Common myeloid progenitor, CD34-positive (primary cell): ENCODE data around the gene EVC.

ENCODE experiments used
- CTCF ChIA-PET: fragments of 350-600 bp; sonication (Branson Sonifier 250); formaldehyde crosslinking; loops from one replicate; lab custom pipeline; 2021; ENCODE audit warnings: antibody characterized with exemption; lab: Charles Lee
- POLR2A ChIA-PET: fragments of 350-600 bp; sonication (Branson Sonifier 250); formaldehyde crosslinking; loops from one replicate; lab custom pipeline; 2021; ENCODE audit warnings: antibody characterized with exemption; lab: Charles Lee
- DNase-seq, 3 donors: peaks; one replicate each; pipeline versions ENCODE4 v3.0.0 to v3.0.0-alpha.2; 2013
- H3K27ac ChIP-seq, 2 experiments: 1 replicate in 1 of 2; 2 replicates in 1 of 2; pipeline ENCODE4 v1.7.0; 2013; ENCODE audit warnings: inconsistent platforms in 2 of 2, low read length in 2 of 2, mild to moderate bottlenecking in 2 of 2, low read depth in 1 of 2, moderate library complexity in 1 of 2; ENCODE audit not compliant: severe bottlenecking in 2 of 2, insufficient read depth in 1 of 2, poor library complexity in 1 of 2
- H3K27me3 ChIP-seq, 5 experiments: replicated peaks in 2 of 5; 1 replicate in 3 of 5; 2 replicates in 2 of 5; pipeline versions ENCODE4 v1.6.1 to v1.7.0; 2013; ENCODE audit warnings: low read length in 4 of 5, mild to moderate bottlenecking in 2 of 5, moderate library complexity in 2 of 5, inconsistent platforms in 1 of 5; ENCODE audit not compliant: insufficient read depth in 5 of 5, control insufficient read depth in 4 of 5
- H3K36me3 ChIP-seq, 4 experiments: 1 replicate in 2 of 4; 2 replicates in 2 of 4; pipeline versions ENCODE4 v1.6.1 to v1.7.0; 2013; ENCODE audit warnings: low read length in 3 of 4, control low read depth in 1 of 4, mild to moderate bottlenecking in 1 of 4; ENCODE audit not compliant: control insufficient read depth in 4 of 4, insufficient read depth in 4 of 4
- H3K4me1 ChIP-seq, 4 experiments: 1 replicate in 3 of 4; 2 replicates in 1 of 4; pipeline versions ENCODE4 v1.6.1 to v1.7.1; 2013; ENCODE audit warnings: low read length in 3 of 4, mild to moderate bottlenecking in 3 of 4, control low read depth in 1 of 4, inconsistent platforms in 1 of 4, moderate library complexity in 1 of 4; ENCODE audit not compliant: control insufficient read depth in 4 of 4, insufficient read depth in 4 of 4; ENCODE audit errors: control extremely low read depth in 1 of 4
- H3K4me3 ChIP-seq, 7 experiments: 1 replicate in 4 of 7; 2 replicates in 3 of 7; pipeline versions ENCODE4 v1.5.1 to v1.7.0; 2013; ENCODE audit warnings: mild to moderate bottlenecking in 7 of 7, low read length in 6 of 7, moderate library complexity in 6 of 7, inconsistent platforms in 2 of 7, low read depth in 2 of 7, control low read depth in 1 of 7; ENCODE audit not compliant: insufficient read depth in 4 of 7, control insufficient read depth in 1 of 7; ENCODE audit errors: extremely low read depth in 1 of 7
- H3K9me3 ChIP-seq, 5 experiments: 1 replicate in 4 of 5; 2 replicates in 1 of 5; pipeline versions ENCODE4 v1.6.1 to v1.7.1; 2013; ENCODE audit warnings: low read length in 4 of 5, mild to moderate bottlenecking in 2 of 5, inconsistent platforms in 1 of 5, low read depth in 1 of 5, moderate library complexity in 1 of 5; ENCODE audit not compliant: control insufficient read depth in 4 of 5, insufficient read depth in 2 of 5; ENCODE audit errors: control extremely low read depth in 1 of 5
- WGBS: methylation state at CpG from one replicate; pipeline ENCODE4 v1.1.5; 2013; ENCODE audit not compliant: insufficient coverage; 5-methylcytosine and 5-hydroxymethylcytosine counted together

EVC gene

GRCh38 chr4:5750946-5751665 lies 40.1 kb downstream of the EVC start:
- H3K4me1 ChIP-seq = no peaks in the 10 kb centered on the region

GRCh38 chr4:5751666-5752375 lies 40.8 kb downstream of the EVC start:
- no peak for DNase-seq
- Histone ChIP-seq H3K36me3 (peaks cover 0 to 4% (median 0%) of the 10 kb centered on the region in 4 experiments), H3K4me1 (no peaks in the 10 kb centered on the region), H3K27ac (no peak overlapping the region), H3K9me3 (peaks cover 0 to 2% (median 0%) of the 10 kb centered on the region in 5 experiments), H3K27me3 (no peaks in the 10 kb centered on the region), H3K4me3 (no peak overlapping the region)
- 82% methylated on average over 8 of the region's 14 CpGs for WGBS
- CTCF ChIA-PET = no interaction called here
- POLR2A ChIA-PET = no interaction called here

More at GRCh38 chr4:5750946-5751665, 40.1 kb downstream of the EVC start:
- Histone ChIP-seq H3K36me3 (no peaks in the 10 kb centered on the region), H3K9me3 (no peaks in the 10 kb centered on the region), H3K27me3 (no peaks in the 10 kb centered on the region), H3K4me3 (no peak overlapping the region), H3K27ac (no peak overlapping the region)
- POLR2A ChIA-PET = no interaction called here
- CTCF ChIA-PET = no interaction called here
- WGBS = 90% methylated on average over 16 of the region's 17 CpGs
- no peak for DNase-seq

- Histone ChIP-seq H3K4me1 (no peaks in the 10 kb centered on the region), H3K36me3 (peaks cover 0 to 8% (median 0%) of the 10 kb centered on the region in 4 experiments), H3K27me3 (no peaks in the 10 kb centered on the region), H3K27ac (no peak overlapping the region), H3K9me3 (peaks cover 0 to 2% (median 0%) of the 10 kb centered on the region in 5 experiments), H3K4me3 (no peak overlapping the region)
- POLR2A ChIA-PET = no interaction called here
- DNase-seq = no peak
- WGBS = 89% methylated on average over 24 of the region's 26 CpGs
- CTCF ChIA-PET = no interaction called here
Observed at GRCh38 chr4:5752376-5753184, 41.6 kb downstream of the EVC start.

GRCh38 chr4:5753366-5753765 lies 42.4 kb downstream of the EVC start:
- Histone ChIP-seq H3K9me3 (peaks cover 0 to 2% (median 0%) of the 10 kb centered on the region in 5 experiments), H3K36me3 (peaks cover 0 to 8% (median 0%) of the 10 kb centered on the region in 4 experiments), H3K27ac (no peak overlapping the region), H3K4me3 (no peak overlapping the region), H3K27me3 (no peaks in the 10 kb centered on the region), H3K4me1 (no peaks in the 10 kb centered on the region)
- CTCF ChIA-PET = no interaction called here
- POLR2A ChIA-PET = no interaction called here
- WGBS = 98% methylated on average over 7 of the region's 7 CpGs
- no peak for DNase-seq

GRCh38 chr4:5753766-5754528 lies 42.9 kb downstream of the EVC start:
- no peaks in the 10 kb centered on the region for H3K27me3 ChIP-seq
- H3K36me3 ChIP-seq = peaks cover 0 to 8% (median 0%) of the 10 kb centered on the region in 4 experiments
- peaks cover 0 to 2% (median 0%) of the 10 kb centered on the region in 5 experiments for H3K9me3 ChIP-seq
- no peak overlapping the region for H3K27ac ChIP-seq
- no peaks in the 10 kb centered on the region for H3K4me1 ChIP-seq
- CTCF ChIA-PET = no interaction called here
- no peak for DNase-seq
- no peak overlapping the region for H3K4me3 ChIP-seq
- POLR2A ChIA-PET = no interaction called here
- 96% methylated on average over 17 of the region's 19 CpGs for WGBS

- peaks cover 0 to 2% (median 0%) of the 10 kb centered on the region in 5 experiments for H3K9me3 ChIP-seq
- no peaks in the 10 kb centered on the region for H3K4me1 ChIP-seq
- H3K4me3 ChIP-seq = no peak overlapping the region
- 93% methylated on average over 8 of the region's 8 CpGs for WGBS
- no peak overlapping the region for H3K27ac ChIP-seq
- no peaks in the 10 kb centered on the region for H3K27me3 ChIP-seq
- no peak for DNase-seq
- ChIA-PET POLR2A (no interaction called here), CTCF (no interaction called here)
- peaks cover 0 to 8% (median 0%) of the 10 kb centered on the region in 4 experiments for H3K36me3 ChIP-seq
Observed at GRCh38 chr4:5754529-5754881, 43.5 kb downstream of the EVC start.
